ENCODE data around the gene SKI.

SKI gene

GRCh38 chr1:2358072-2358471 lies 130.0 kb downstream of the SKI start:
- no peak for DNase-seq

- DNase-seq, result no peak
Measured at GRCh38 chr1:2358651-2359640, 130.8 kb downstream of the SKI start.
